ENCODE results near the gene MICAL3.
"Not testable (repeated sequence)": the region's sequence is repeated elsewhere in the genome, so short reads cannot be mapped to it uniquely, and the experiment has no call there.

MICAL3 gene

DNA sequence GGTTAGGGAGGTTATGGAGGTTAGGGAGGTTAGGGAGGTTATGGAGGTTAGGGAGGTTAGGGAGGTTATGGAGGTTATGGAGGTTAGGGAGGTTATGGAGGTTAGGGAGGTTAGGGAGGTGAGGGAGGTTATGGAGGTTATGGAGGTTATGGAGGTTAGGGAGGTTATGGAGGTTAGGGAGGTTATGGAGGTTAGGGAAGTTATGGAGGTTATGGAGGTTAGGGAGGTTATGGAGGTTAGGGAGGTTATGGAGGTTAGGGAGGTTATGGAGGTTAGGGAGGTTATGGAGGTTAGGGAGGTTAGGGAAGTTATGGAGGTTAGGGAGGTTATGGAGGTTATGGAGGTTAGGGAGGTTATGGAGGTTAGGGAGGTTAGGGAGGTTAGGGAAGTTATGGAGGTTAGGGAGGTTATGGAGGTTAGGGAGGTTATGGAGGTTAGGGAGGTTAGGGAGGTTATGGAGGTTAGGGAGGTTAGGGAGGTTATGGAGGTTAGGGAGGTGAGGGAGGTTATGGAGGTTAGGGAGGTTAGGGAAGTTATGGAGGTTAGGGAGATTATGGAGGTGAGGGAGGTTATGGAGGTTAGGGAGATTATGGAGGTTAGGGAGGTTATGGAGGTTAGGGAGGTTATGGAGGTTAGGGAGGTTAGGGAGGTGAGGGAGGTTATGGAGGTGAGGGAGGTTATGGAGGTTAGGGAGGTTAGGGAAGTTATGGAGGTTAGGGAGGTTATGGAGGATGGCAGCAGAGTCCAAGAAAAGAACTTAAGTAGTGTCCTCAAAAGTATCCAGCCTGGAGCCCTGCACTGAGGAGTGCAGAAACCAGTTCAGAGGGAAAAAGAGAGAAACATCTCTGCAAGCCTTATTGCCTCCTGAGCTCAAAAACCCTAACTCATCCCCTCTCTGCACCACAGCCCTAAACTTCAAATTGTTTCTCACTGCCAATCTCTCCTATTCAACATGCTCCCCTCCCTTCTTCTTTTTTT is 147.2 kb downstream of the MICAL3 start:
- not testable (repeated sequence) for H3K9ac ChIP-seq (ENCODE audit: low read length); H3K4me3 ChIP-seq (ENCODE audit: low read length); H3K9me3 ChIP-seq (ENCODE audit: control insufficient read depth, low read length); H3K27me3 ChIP-seq (replicated peaks; ENCODE audit: control insufficient read depth, insufficient read depth, low read length); H3K4me1 ChIP-seq (ENCODE audit: control insufficient read depth, insufficient read depth, low read length)
- peak; percentile 20 for DNase-seq (ENCODE audit: low read depth)
- H3K36me3 ChIP-seq (ENCODE audit: control insufficient read depth, insufficient read depth, low read length, severe bottlenecking): peaks cover 43% of the 10 kb centered on the region

DNA sequence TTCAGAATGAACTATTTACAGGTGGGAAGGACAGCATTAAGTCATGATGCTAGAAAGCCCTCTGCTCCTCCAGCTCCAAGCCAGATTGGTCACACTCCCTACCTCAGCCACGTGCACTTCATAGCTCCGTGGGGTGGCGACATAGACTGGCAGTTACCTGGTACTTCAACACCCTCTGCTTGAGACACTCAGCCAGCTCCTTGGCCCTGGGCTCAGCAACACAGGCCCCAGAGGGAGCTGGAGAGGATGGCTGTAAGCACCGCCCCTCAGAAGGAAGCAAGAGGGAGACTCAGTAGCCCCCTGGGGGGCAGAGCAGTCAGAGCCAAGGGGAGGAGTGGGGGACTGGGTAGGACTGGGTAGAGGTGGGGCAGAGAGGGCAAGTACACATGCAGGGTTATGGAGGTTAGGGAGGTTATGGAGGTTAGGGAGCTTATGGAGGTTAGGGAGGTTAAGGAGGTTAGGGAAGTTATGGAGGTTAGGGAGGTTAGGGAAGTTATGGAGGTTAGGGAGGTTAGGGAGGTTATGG is 148.0 kb downstream of the MICAL3 start:
- Histone ChIP-seq H3K4me3 (ENCODE audit: low read length) (no peak overlapping the region), H3K36me3 (ENCODE audit: control insufficient read depth, insufficient read depth, low read length, severe bottlenecking) (peaks cover 49% of the 10 kb centered on the region)
- peak; percentile 12 for DNase-seq (ENCODE audit: low read depth)

DNA sequence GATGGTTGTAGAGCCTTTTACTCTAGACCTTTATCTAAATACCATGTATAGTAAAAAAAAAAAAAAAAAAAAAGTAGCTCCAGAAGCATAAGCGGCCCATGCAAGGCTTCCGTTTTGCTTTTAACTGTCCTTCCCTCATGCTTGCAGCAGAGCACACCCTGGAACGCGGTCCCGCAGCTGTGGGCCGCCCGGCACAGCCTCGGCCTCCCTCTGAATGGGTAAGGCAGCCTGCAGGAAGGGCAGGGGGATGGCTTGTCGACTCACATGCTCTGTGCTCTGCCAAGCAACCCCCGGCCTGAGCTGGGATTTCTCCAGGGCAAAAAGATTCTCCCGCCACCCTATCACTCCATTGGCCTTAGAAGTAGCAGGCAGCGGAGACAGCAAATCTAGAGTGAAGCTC is 148.7 kb downstream of the MICAL3 start:
- no peak for DNase-seq (ENCODE audit: low read depth)
- peaks cover 52% of the 10 kb centered on the region for H3K36me3 ChIP-seq (ENCODE audit: control insufficient read depth, insufficient read depth, low read length, severe bottlenecking)

More for the DNA sequence above, 148.0 kb downstream of the MICAL3 start:
- H3K4me1 ChIP-seq (ENCODE audit: control insufficient read depth, insufficient read depth, low read length): no peaks in the 10 kb centered on the region
- H3K9me3 ChIP-seq (ENCODE audit: control insufficient read depth, low read length): no peaks in the 10 kb centered on the region
- H3K9ac ChIP-seq (ENCODE audit: low read length): no peak overlapping the region
- no peaks in the 10 kb centered on the region for H3K27me3 ChIP-seq (replicated peaks; ENCODE audit: control insufficient read depth, insufficient read depth, low read length)

DNA sequence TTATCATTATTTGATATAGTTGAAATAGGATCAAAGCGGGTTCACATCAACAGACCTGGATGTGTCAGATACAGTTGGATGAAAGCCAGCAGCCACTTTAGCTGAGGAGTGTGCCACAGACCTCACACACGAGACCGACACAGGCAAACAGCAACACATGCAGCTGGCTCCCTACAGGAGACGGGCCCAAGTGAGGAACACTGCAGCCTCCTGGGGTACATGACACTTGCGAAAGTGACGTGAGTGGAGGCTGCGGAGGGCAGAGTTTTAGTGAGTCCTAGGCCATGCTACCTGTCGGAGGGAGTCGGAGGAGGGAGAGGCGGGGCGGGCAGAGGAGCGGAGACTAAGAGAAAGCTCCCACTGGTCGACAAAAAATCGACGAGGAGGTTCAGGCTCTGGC is 149.2 kb downstream of the MICAL3 start:
- Histone ChIP-seq H3K9ac (ENCODE audit: low read length) (no peak overlapping the region), H3K9me3 (ENCODE audit: control insufficient read depth, low read length) (no peaks in the 10 kb centered on the region), H3K27me3 (replicated peaks; ENCODE audit: control insufficient read depth, insufficient read depth, low read length) (no peaks in the 10 kb centered on the region), H3K4me1 (ENCODE audit: control insufficient read depth, insufficient read depth, low read length) (no peaks in the 10 kb centered on the region), H3K36me3 (ENCODE audit: control insufficient read depth, insufficient read depth, low read length, severe bottlenecking) (peaks cover 52% of the 10 kb centered on the region), H3K4me3 (ENCODE audit: low read length) (no peak overlapping the region)
- no peak for DNase-seq (ENCODE audit: low read depth)

More for the DNA sequence above, 148.7 kb downstream of the MICAL3 start:
- Histone ChIP-seq H3K9me3 (ENCODE audit: control insufficient read depth, low read length) (no peaks in the 10 kb centered on the region), H3K4me3 (ENCODE audit: low read length) (no peak overlapping the region), H3K4me1 (ENCODE audit: control insufficient read depth, insufficient read depth, low read length) (no peaks in the 10 kb centered on the region), H3K9ac (ENCODE audit: low read length) (no peak overlapping the region), H3K27me3 (replicated peaks; ENCODE audit: control insufficient read depth, insufficient read depth, low read length) (no peaks in the 10 kb centered on the region)

DNA sequence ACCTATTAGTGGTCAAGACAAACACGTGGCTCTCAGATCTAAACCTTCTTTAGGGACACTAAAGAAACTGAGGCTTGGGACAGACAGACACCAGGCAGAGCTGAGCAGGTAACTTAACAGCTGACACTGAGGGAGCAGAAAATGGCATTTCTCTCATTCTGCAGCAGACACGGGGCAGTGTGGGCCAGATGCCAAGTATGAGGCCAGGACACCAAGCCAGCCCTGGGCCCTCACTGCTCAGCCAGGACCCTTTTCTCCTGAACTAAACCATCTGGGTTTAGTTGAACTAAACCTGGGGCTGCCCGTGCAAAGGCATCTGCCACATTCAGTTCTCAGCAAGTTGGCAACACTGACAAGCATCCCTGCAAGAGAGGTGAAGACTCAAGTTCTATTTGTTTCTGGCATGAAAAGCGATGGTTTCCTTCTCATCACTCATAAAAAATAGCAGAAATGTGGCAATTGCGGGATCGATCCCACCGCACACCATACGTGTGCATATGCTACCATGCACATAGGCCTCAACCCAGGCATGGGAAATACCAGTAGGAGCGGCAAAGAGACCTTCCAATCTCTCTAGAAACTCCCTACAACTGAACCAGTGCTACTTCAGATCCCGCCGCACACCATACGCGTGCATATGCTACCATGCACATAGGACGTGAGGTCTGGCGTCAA is 150.0 kb downstream of the MICAL3 start:
- no peaks in the 10 kb centered on the region for H3K27me3 ChIP-seq (replicated peaks; ENCODE audit: control insufficient read depth, insufficient read depth, low read length)
- H3K4me3 ChIP-seq (ENCODE audit: low read length): no peak overlapping the region
- no peaks in the 10 kb centered on the region for H3K4me1 ChIP-seq (ENCODE audit: control insufficient read depth, insufficient read depth, low read length)
- DNase-seq (ENCODE audit: low read depth): no peak
- H3K9ac ChIP-seq (ENCODE audit: low read length): no peak overlapping the region
- no peaks in the 10 kb centered on the region for H3K9me3 ChIP-seq (ENCODE audit: control insufficient read depth, low read length)
- peaks cover 53% of the 10 kb centered on the region for H3K36me3 ChIP-seq (ENCODE audit: control insufficient read depth, insufficient read depth, low read length, severe bottlenecking)

DNA sequence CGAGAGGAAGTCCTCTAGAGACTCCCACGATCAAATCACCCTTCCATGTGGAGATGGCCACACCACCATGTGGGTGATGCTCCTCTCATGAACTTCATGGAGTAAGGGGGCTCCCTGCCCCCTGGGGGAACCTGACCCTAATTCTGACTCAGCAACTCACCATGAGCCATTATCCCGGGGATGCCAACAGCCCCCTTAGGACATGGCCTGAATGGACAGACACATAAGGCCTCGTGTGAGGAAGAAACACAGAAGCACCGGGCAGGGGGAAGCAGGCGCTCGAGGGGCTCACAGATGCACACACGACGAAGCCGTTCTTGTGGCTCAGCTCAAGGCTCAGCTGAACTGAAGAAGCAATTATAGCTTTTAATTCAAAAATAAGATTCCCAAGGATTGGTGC is 150.6 kb downstream of the MICAL3 start:
- no peak for DNase-seq (ENCODE audit: low read depth)
- no peaks in the 10 kb centered on the region for H3K4me1 ChIP-seq (ENCODE audit: control insufficient read depth, insufficient read depth, low read length)
- no peak overlapping the region for H3K4me3 ChIP-seq (ENCODE audit: low read length)
- H3K27me3 ChIP-seq (replicated peaks; ENCODE audit: control insufficient read depth, insufficient read depth, low read length): no peaks in the 10 kb centered on the region
- H3K9ac ChIP-seq (ENCODE audit: low read length): no peak overlapping the region
- no peaks in the 10 kb centered on the region for H3K9me3 ChIP-seq (ENCODE audit: control insufficient read depth, low read length)
- H3K36me3 ChIP-seq (ENCODE audit: control insufficient read depth, insufficient read depth, low read length, severe bottlenecking): peaks cover 53% of the 10 kb centered on the region

DNA sequence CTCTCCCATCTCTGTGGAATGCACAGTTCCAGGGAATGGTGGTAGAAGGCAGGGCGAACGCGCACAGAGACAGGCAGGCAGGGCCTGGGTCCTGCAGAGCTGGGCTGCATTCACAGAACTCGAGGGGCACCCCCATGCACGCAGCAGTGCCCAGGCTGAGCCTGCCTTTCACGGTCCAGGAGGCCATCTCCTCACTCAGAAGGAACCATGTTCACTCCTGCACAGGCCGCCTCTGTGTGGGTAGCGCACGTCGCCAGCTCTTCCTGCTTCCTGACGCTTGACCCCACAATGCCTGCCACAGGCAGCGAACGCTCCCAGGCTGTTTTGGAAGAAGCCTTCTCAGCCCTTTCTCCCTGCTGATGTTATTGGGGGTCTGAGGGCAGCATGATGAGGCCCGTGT is 151.2 kb downstream of the MICAL3 start:
- Histone ChIP-seq H3K9ac (ENCODE audit: low read length) (no peak overlapping the region), H3K36me3 (ENCODE audit: control insufficient read depth, insufficient read depth, low read length, severe bottlenecking) (peaks cover 56% of the 10 kb centered on the region), H3K4me1 (ENCODE audit: control insufficient read depth, insufficient read depth, low read length) (no peaks in the 10 kb centered on the region)

DNA sequence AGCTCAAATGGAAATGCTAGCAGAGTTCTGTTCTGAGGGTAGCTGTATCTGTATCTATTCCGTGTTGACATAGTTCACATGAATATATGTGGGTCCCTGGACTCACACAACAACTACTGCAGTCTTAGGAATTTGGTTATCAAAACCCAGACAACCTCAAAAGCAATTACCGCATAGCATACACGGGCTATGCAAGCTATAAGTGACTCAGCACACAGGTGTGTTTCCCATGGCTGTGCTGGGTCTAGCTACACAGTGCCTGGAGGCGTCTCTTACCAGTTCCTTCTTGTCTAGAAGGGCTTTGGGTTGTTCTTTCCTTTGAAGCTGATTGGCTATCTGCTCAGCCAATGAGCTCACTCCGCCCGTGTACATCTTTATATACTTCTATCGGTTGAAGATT is 151.9 kb downstream of the MICAL3 start:
- Histone ChIP-seq H3K4me1 (ENCODE audit: control insufficient read depth, insufficient read depth, low read length) (no peaks in the 10 kb centered on the region), H3K9me3 (ENCODE audit: control insufficient read depth, low read length) (no peaks in the 10 kb centered on the region), H3K4me3 (ENCODE audit: low read length) (no peak overlapping the region), H3K36me3 (ENCODE audit: control insufficient read depth, insufficient read depth, low read length, severe bottlenecking) (peaks cover 57% of the 10 kb centered on the region), H3K27me3 (replicated peaks; ENCODE audit: control insufficient read depth, insufficient read depth, low read length) (no peaks in the 10 kb centered on the region), H3K9ac (ENCODE audit: low read length) (no peak overlapping the region)
- DNase-seq (ENCODE audit: low read depth): no peak

More for the DNA sequence above, 151.2 kb downstream of the MICAL3 start:
- Histone ChIP-seq H3K4me3 (ENCODE audit: low read length) (no peak overlapping the region), H3K9me3 (ENCODE audit: control insufficient read depth, low read length) (no peaks in the 10 kb centered on the region), H3K27me3 (replicated peaks; ENCODE audit: control insufficient read depth, insufficient read depth, low read length) (no peaks in the 10 kb centered on the region)
- DNase-seq (ENCODE audit: low read depth): no peak

DNA sequence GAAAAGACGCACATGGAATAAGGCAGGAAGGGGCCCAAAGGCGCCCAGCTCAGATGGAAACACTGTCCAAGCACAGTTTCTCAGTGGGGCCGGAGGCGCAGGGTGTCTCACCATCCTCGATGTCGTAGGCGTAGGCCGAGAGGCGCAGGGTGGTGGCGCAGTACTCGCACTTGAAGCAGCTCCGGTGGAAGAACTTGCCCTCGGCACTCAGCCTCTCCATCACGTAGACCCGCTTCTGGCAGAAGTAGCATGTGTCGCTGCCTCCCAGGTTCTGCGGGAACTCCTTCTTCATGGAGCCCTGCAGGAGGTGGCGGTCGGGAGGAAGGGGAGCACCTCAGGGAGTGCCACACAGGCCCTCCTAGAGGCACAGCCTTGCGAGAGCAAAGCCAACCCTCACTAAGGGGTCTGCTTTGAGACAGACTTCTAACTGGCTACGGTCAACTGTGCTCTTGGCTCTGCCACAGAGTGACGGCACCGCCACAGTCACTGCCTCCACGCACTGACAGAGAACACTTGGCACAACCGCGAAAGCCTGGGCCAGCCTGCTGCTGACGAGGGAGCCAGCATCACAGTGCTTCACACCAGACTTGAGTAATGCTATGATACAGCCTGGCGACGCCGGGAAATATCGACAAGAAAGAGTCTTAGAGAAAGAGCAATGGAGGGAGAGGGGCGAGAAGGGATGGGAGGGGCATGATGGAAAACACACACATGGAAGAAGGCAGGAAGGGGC is 152.5 kb downstream of the MICAL3 start:
- no peaks in the 10 kb centered on the region for H3K27me3 ChIP-seq (replicated peaks; ENCODE audit: control insufficient read depth, insufficient read depth, low read length)
- DNase-seq (ENCODE audit: low read depth): no peak
- H3K36me3 ChIP-seq (ENCODE audit: control insufficient read depth, insufficient read depth, low read length, severe bottlenecking): peaks cover 58% of the 10 kb centered on the region
- H3K9ac ChIP-seq (ENCODE audit: low read length): no peak overlapping the region
- H3K9me3 ChIP-seq (ENCODE audit: control insufficient read depth, low read length): no peaks in the 10 kb centered on the region
- H3K4me3 ChIP-seq (ENCODE audit: low read length): no peak overlapping the region
- no peaks in the 10 kb centered on the region for H3K4me1 ChIP-seq (ENCODE audit: control insufficient read depth, insufficient read depth, low read length)

DNA sequence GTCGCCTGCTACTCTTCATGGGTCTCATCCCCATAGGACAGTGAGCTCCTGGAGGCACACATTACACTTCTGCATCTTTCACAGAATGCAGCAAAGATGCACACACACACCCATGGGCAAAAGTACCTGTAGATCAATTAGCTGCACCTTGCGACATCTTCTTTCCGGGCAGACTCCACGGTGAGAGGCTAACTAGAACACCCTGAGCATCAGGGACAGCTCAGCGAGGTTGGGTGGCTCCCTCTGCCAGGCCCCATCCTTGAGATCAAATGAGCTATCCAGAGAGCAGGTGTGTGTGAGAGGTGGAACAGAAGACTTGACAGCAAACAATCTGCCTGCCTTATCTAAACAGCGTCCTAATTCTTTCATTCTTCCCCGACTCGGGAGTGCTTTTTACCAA is 154.0 kb downstream of the MICAL3 start:
- no peak for DNase-seq (ENCODE audit: low read depth)
- Histone ChIP-seq H3K9me3 (ENCODE audit: control insufficient read depth, low read length) (no peaks in the 10 kb centered on the region), H3K4me1 (ENCODE audit: control insufficient read depth, insufficient read depth, low read length) (no peaks in the 10 kb centered on the region), H3K36me3 (ENCODE audit: control insufficient read depth, insufficient read depth, low read length, severe bottlenecking) (peaks cover 66% of the 10 kb centered on the region), H3K9ac (ENCODE audit: low read length) (no peak overlapping the region), H3K27me3 (replicated peaks; ENCODE audit: control insufficient read depth, insufficient read depth, low read length) (no peaks in the 10 kb centered on the region), H3K4me3 (ENCODE audit: low read length) (no peak overlapping the region)
